Uterus (tissue), 2 donors: Measurements from ENCODE around the gene MORN2.

Experiments used
- CTCF ChIP-seq, 4 experiments: fragments of 200-600 bp in 2 of 4; fragments of 450-650 bp in 2 of 4; sonication (generic) in 2 of 4; IDR thresholded peaks; one replicate each; pipeline ENCODE4 v1.5.1; 2016 to 2019; ENCODE audit warnings: antibody characterized with exemption in 4 of 4, mild to moderate bottlenecking in 2 of 4, moderate library complexity in 1 of 4
- POLR2A ChIP-seq, 2 donors: fragments of 450-650 bp; IDR thresholded peaks; one replicate each; pipeline ENCODE4 v1.6.1; 2016; ENCODE audit warnings: antibody characterized with exemption in 2 of 2, mild to moderate bottlenecking in 1 of 2, moderate library complexity in 1 of 2

- no peak for TF ChIP-seq CTCF (IDR thresholded peaks at IDR 0.05)
- no peak for TF ChIP-seq POLR2A (IDR thresholded peaks at IDR 0.05)
These were observed 32.2 kb downstream of the MORN2 start for GRCh38 chr2:38907743-38908562.
